ENCODE measurements around the gene LAMA3. TPM values are rescaled to one million over a fixed set of nuclear protein-coding genes. Genes with fewer than 3 reads are reported as not detected.

LAMA3 gene
- total and polyA plus RNA-seq, 9 donors, result 2.9 to 44.9 (median 14.8) TPM

DNA sequence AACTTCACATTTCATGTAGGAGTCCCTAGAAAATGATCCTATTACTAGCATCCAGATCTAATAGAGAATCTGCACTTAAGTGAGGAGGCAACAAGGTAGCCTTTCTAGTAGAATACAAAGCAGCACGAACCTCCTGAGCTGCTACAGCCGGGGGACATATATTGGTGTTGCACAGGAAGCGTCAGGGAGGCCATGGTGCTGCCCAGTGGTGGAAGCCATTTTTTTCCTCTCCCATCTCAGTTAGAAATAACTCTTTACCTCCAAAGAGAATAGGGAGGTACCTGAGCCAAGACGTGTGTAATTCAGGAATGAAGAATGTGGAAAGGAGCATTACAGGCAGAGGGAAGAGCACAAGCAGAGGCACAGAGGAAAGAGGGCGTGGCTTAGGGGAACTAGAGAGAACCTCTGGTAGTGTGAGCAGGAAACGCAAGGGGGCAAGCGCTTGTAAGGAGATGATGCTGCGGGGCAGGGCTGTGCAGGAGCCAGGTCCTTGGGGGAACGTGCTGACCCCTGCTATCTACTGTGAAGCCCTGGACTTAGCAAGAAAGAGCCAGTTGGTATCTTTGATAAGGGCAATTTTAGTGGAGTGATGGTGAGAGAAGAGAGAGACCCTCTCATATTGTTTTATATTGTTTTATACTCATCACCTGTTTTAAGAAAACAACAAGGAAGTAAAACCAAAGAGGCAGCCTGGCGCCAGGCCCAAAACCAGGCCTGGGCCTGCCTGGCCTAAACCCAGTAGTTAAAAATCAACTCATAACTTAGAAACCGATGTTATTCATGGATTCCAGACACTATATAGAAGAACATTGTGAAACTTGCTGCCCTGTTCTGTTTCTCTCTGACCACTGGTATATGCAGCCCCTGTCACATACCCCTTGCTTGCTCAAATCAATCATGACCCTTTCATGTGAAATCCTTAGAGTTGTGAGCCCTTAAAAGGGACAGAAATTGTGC, 275.3 kb downstream of the LAMA3 start:
- DNase-seq, result no peak
- Histone ChIP-seq H3K9me3 (no peaks in the 10 kb centered on the region), H3K27me3 (no peaks in the 10 kb centered on the region), H3K4me3 (no peak overlapping the region), H3K36me3 (no peaks in the 10 kb centered on the region), H3K27ac (no peak overlapping the region), H3K4me1 (ENCODE audit: insufficient read depth) (no peaks in the 10 kb centered on the region)
- intact Hi-C loops (cut with DNase I), result no loop called here
- WGBS, 3 donors, result 87 to 91% (median 88%) methylated on average over 11 of the region's 11 CpGs
- TF ChIP-seq EP300 (IDR thresholded peaks at IDR 0.05), result no peak
- TF ChIP-seq POLR2A (IDR thresholded peaks at IDR 0.05), result no peak
- TF ChIP-seq, protein P1, sequence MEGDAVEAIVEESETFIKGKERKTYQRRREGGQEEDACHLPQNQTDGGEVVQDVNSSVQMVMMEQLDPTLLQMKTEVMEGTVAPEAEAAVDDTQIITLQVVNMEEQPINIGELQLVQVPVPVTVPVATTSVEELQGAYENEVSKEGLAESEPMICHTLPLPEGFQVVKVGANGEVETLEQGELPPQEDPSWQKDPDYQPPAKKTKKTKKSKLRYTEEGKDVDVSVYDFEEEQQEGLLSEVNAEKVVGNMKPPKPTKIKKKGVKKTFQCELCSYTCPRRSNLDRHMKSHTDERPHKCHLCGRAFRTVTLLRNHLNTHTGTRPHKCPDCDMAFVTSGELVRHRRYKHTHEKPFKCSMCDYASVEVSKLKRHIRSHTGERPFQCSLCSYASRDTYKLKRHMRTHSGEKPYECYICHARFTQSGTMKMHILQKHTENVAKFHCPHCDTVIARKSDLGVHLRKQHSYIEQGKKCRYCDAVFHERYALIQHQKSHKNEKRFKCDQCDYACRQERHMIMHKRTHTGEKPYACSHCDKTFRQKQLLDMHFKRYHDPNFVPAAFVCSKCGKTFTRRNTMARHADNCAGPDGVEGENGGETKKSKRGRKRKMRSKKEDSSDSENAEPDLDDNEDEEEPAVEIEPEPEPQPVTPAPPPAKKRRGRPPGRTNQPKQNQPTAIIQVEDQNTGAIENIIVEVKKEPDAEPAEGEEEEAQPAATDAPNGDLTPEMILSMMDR (IDR thresholded peaks at IDR 0.05), result no peak

DNA sequence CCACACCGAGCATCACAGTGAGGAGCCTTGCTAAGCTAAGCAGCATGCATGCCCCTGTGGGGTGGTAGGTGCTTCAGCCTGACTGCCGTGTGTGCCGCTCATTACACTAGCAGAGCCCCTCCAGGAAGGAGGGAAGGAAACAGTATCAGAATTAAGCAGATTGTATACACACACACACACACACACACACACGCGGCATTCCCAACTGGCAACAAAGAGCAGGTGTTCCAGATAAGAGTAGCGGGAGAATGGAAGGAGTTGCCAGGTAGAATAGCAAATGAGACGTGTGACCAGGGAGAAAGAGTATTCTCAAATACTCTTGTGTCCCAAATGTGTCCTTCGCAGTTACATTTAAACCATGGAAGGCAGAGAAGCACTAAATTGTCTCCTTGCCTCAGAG, 277.7 kb downstream of the LAMA3 start:
- TF ChIP-seq, protein P1 (IDR thresholded peaks at IDR 0.05), result no peak
- no peak for TF ChIP-seq POLR2A (IDR thresholded peaks at IDR 0.05)
- TF ChIP-seq EP300 (IDR thresholded peaks at IDR 0.05), result no peak
- no peaks in the 10 kb centered on the region for H3K4me1 ChIP-seq (ENCODE audit: insufficient read depth)
- 86 to 94% (median 88%) methylated on average over 8 of the region's 8 CpGs for WGBS, 3 donors
- H3K9me3 ChIP-seq, result no peaks in the 10 kb centered on the region
- DNase-seq, result no peak
- no peaks in the 10 kb centered on the region for H3K36me3 ChIP-seq
- H3K4me3 ChIP-seq, result no peak overlapping the region
- no peak overlapping the region for H3K27ac ChIP-seq
- H3K27me3 ChIP-seq, result no peaks in the 10 kb centered on the region
- intact Hi-C loops (cut with DNase I), result no loop called here

DNA sequence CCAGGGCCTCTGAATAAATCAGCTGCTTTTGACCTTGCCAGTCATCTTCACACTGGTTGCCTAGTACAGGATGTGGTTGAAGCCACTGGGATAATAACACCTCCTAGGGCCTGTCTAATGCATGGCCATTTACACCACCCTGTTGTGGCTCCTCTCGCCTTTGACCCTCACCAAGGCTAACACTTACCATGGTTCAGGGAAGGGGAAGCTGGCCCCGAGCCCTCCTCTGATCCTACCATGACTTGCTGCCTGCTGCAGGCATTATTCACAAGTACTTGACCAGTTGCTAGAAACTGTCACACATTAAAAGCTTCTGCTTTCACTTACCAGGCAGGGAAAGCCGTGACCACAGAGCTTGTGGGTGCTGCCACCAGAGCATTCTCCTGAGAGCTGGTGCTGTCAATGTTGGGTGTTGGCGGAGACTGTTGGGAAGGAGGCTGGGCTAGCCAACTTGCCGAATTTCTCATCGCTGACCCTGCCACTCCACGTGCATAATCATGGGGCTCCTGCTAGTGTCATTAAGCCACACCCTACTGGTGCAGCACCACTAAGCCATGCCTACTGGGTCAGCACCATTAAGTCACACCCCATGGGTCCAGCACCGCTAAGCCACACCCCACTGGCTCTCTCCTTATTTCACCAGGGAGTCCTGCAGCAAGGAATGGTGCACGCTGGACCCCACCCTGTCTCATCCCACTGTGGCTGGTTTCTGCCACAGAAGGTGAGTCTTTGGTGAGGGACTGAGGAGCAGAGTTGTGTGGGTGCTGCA, 278.3 kb downstream of the LAMA3 start:
- no peak for TF ChIP-seq POLR2A (IDR thresholded peaks at IDR 0.05)
- TF ChIP-seq EP300 (IDR thresholded peaks at IDR 0.05), result no peak
- TF ChIP-seq, protein P1 (IDR thresholded peaks at IDR 0.05), result no peak
- Histone ChIP-seq H3K4me3 (no peak overlapping the region), H3K4me1 (ENCODE audit: insufficient read depth) (no peaks in the 10 kb centered on the region), H3K27ac (no peak overlapping the region), H3K36me3 (no peaks in the 10 kb centered on the region), H3K9me3 (no peaks in the 10 kb centered on the region), H3K27me3 (no peaks in the 10 kb centered on the region)
- DNase-seq, result no peak
- 88 to 96% (median 90%) methylated on average over 9 of the region's 9 CpGs for WGBS, 3 donors
- intact Hi-C loops (cut with DNase I), result no loop called here

GRCh38 chr18:23968638-23969604, 279.7 kb downstream of the LAMA3 start:
- no peak overlapping the region for H3K27ac ChIP-seq
- DNase-seq, result no peak
- H3K4me3 ChIP-seq, result no peak overlapping the region
- WGBS, 3 donors, result 94 to 99% (median 97%) methylated on average over 4 of the region's 4 CpGs
- no peak for TF ChIP-seq POLR2A (IDR thresholded peaks at IDR 0.05)
- TF ChIP-seq EP300 (IDR thresholded peaks at IDR 0.05), result no peak
- TF ChIP-seq, protein P1 (IDR thresholded peaks at IDR 0.05), result no peak
- intact Hi-C loops (cut with DNase I), result no loop called here
- no peaks in the 10 kb centered on the region for H3K4me1 ChIP-seq (ENCODE audit: insufficient read depth)
- no peaks in the 10 kb centered on the region for H3K9me3 ChIP-seq
- H3K27me3 ChIP-seq, result no peaks in the 10 kb centered on the region
- H3K36me3 ChIP-seq, result no peaks in the 10 kb centered on the region
